ENCODE measurements around the gene ASPN.

- TF ChIP-seq CTCF (IDR thresholded peaks at IDR 0.05; ENCODE audit: low read length) (no peak), EZH2 (IDR thresholded peaks at IDR 0.05; ENCODE audit: borderline replicate concordance, low read length) (no peak)
Observed at GRCh38 chr9:92457576-92457975, 24.7 kb downstream of the ASPN start.

All from OCI-LY1 (cell line).